HG02884 (cell line): Measurements from ENCODE around the gene NOL4.

Source experiments
- ATAC-seq: cut with Tn5 transposase; IDR thresholded peaks from one replicate; pipeline ENCODE4 v1.9.1; 2021; ENCODE audit warnings: mild to moderate bottlenecking, moderate library complexity; ENCODE audit not compliant: unreplicated experiment

The NOL4 gene

DNA sequence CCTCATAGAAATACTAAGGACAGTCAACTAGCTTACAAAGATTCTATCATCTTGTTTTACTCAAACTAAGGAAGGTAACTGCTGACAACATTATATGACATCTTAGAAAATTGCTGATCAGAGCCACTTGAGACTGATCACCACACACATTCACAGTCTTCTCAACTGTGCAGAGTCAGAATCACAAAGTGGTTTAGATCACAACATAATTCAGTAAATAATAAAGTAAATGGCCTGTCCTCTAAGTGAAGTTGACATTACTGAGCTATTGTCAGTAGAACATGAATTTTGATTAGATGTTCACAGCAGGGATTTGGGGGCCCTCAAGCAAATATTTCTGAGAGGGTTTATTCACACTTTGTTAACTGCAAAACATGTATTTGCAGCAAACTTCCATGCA is 28.5 kb downstream of the NOL4 start:
- no peak for ATAC-seq

DNA sequence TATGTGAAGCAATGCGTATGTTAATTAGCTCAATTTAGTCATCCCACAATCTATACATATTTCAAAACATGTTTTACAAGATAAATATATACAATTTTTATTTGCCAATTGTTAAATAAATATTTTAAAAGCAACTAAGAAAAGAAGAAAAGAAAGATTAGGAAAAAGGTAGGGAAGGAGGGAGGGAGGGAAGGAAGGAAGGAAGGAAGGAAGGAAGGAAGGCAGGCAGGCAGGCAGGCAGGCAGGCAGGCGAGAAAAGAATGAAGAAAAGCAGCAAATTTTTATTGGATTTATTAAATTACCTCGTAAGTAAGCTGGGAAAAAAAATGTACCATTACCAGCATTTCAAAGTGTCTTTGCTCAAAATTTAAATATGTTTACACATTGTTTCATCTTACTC is 30.5 kb downstream of the NOL4 start:
- no peak for ATAC-seq

DNA sequence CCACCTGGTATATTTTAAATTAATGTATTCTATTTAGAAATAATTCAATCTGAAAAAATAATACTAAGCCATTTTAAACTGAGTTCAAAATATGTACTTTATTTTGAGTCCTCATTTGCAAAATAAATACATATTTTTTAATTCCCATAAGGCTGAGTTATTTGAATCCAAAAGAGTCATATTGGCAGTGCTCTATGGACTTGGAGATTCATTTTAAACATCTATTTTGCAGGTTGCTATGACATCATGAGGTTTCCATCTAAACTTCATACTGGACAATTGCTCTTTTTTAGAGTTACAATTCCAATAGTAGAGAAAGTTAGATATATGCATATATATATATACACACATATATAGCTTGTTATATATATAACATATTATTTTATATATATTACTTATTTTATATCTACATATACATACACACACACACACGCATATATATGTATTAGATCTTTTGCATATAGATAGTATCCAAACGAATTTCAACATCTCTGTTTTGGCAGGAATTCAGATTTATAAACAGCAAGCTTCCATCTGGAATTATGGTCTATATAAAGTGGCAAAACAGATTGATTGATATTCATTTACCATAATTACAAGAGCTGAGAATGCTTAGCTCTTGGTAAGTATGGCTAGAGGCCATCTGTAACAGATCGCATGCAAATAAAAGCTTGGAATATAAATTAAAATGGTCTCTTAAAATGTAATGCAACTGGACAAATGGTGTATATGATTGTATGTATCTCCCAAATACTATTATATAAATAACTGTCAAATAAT is 34.9 kb downstream of the NOL4 start:
- no peak for ATAC-seq
